Measurements from ENCODE around the gene ZNF581.

ZNF581 gene

DNA sequence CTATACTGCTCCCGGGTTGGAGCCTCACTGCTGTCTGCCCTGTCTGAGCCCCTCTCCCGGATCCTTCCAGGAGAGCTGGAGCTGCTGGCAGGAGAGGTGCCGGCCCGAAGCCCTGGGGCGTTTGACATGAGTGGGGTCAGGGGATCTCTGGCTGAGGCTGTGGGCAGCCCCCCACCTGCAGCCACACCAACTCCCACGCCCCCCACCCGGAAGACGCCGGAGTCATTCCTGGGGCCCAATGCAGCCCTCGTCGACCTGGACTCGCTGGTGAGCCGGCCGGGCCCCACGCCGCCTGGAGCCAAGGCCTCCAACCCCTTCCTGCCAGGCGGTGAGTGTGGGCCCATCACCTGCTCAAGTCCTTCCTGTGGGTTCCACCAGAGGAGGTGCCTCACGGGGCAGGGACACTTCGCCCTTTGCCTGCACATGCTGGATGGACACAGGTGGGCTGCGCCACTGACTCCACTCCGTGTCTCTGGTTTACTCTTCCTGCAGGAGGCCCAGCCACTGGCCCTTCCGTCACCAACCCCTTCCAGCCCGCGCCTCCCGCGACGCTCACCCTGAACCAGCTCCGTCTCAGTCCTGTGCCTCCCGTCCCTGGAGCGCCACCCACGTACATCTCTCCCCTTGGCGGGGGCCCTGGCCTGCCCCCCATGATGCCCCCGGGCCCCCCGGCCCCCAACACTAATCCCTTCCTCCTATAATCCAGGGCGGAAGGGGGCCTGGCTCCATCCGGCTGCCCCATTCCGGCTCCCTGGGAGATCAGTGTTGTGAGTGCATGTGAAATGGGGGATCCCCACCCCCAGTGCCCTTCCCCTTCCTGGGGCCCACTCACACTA is 51.4 kb downstream of the ZNF581 start:
- no peak for DNase-seq (ENCODE audit: low read depth)

All from stromal cell of bone marrow (primary cell).